Transverse colon (tissue), 4 donors: ENCODE data around the gene IFT22. TPM values are rescaled to one million over a fixed set of nuclear protein-coding genes. Genes with fewer than 3 reads are reported as not detected.
A peak's percentile ranks its signal among the peaks of the same experiment; 100 is the strongest.

ENCODE experiments used
- DNase-seq: peaks from one replicate; pipeline ENCODE4 v3.0.0-alpha.2; 2019
- H3K27ac ChIP-seq, 4 donors: fragments of 200-600 bp; sonication (generic); 2 replicates each; pipeline ENCODE4 v1.5.1; 2016 to 2018; ENCODE audit warnings: inconsistent platforms in 4 of 4
- H3K27me3 ChIP-seq: fragments of 200-600 bp; sonication (generic); 2 replicates; pipeline ENCODE4 v1.5.1; 2017; ENCODE audit warnings: inconsistent platforms
- H3K36me3 ChIP-seq, 4 donors: fragments of 200-600 bp; sonication (generic); 2 replicates each; pipeline ENCODE4 v1.5.1; 2017 to 2019; ENCODE audit warnings: inconsistent platforms in 4 of 4
- H3K4me1 ChIP-seq, 4 donors: fragments of 200-600 bp; sonication (generic); 2 replicates each; pipeline ENCODE4 v1.5.1; 2017 to 2020; ENCODE audit warnings: inconsistent platforms in 4 of 4
- H3K4me3 ChIP-seq, 4 donors: fragments of 200-600 bp; sonication (generic); 1 replicate in 1 of 4; 2 replicates in 3 of 4; pipeline versions ENCODE4 v1.5.1 to v1.6.1; 2017 to 2019; ENCODE audit warnings: inconsistent platforms in 4 of 4
- H3K9me3 ChIP-seq, 2 donors: fragments of 200-600 bp; sonication (generic); 2 replicates each; pipeline ENCODE4 v1.5.1; 2017 to 2019; ENCODE audit warnings: inconsistent platforms in 2 of 2
- CTCF ChIP-seq, 5 experiments: fragments of 200-600 bp in 3 of 5; fragments of 450-650 bp in 2 of 5; sonication (generic) in 3 of 5; IDR thresholded peaks; 1 replicate in 2 of 5; 2 replicates in 3 of 5; pipeline ENCODE4 v1.5.1; 2016 to 2017; ENCODE audit warnings: antibody characterized with exemption in 5 of 5, inconsistent platforms in 3 of 5, mild to moderate bottlenecking in 2 of 5, moderate library complexity in 1 of 5
- EP300 ChIP-seq: sonication (generic); formaldehyde crosslinking; IDR thresholded peaks from one replicate; pipeline ENCODE4 v1.6.1; 2017; ENCODE audit warnings: antibody characterized with exemption, low read depth
- POLR2A ChIP-seq: fragments of 450-650 bp; IDR thresholded peaks from one replicate; pipeline ENCODE4 v1.6.1; 2016; ENCODE audit warnings: antibody characterized with exemption, mild to moderate bottlenecking, moderate library complexity
- POLR2AphosphoS5 ChIP-seq, 3 donors: sonication (generic); formaldehyde crosslinking; IDR thresholded peaks; one replicate each; pipeline ENCODE4 v1.6.1; 2016; ENCODE audit warnings: antibody characterized with exemption in 3 of 3
- WGBS, 2 donors: methylation state at CpG; one replicate each; pipeline ENCODE4 v1.1.5; 2018; ENCODE audit warnings: low coverage in 1 of 2; 5-methylcytosine and 5-hydroxymethylcytosine counted together
- in situ Hi-C, 4 donors: fragments of 200-750 bp; cut with MboI; loops; one replicate each; pipeline versions ENCODE4 v1.15.0 to v1.15.1; 2017; ENCODE audit warnings: low sequenced_read_pairs in 3 of 4, low pct_ligation_motif_present in 1 of 4, low pct_unique_long_range_greater_than_20kb in 1 of 4
- intact Hi-C: fragments of 100-400 bp; cut with DNase I; formaldehyde crosslinking; loops from one replicate; pipeline ENCODE4 v1.15.1; 2023; ENCODE audit warnings: low total_unique reads
- total RNA-seq, 4 donors: library from RNA; depleted of rRNA; stranded (reverse); fragments of >200 nt; gene quantifications; one replicate each; pipeline ENCODE4 v1.1.0, GENCODE V29; 2016

Gene IFT22
- total RNA-seq, 4 donors from 2014 or later, result 9.4 to 30.6 (median 11.3) TPM

GRCh38 chr7:101303102-101303701 lies 18.4 kb downstream of the IFT22 start:
- WGBS, 2 donors, result 51% methylated on average over 40 of the region's 40 CpGs; no CpG with 5 or more reads in 1 of the 2 donors
- no peak for DNase-seq
- Histone ChIP-seq H3K4me3 (peak overlapping the region in 1 of 4 donors; percentile 17), H3K36me3 (no peaks in the 10 kb centered on the region), H3K9me3 (peaks cover 0 to 13% of the 10 kb centered on the region in 2 donors), H3K4me1 (peaks cover 0 to 7% (median 3%) of the 10 kb centered on the region in 4 donors), H3K27me3 (peaks cover 100% of the 10 kb centered on the region), H3K27ac (no peak overlapping the region)
- in situ Hi-C loops (no loop called here), intact Hi-C loops (no loop called here)
- TF ChIP-seq POLR2AphosphoS5 (IDR thresholded peaks at IDR 0.05), result no peak
- TF ChIP-seq CTCF (IDR thresholded peaks at IDR 0.05), result no peak
- TF ChIP-seq EP300, result no peak
- TF ChIP-seq POLR2A, result no peak

GRCh38 chr7:101302641-101303101 lies 18.9 kb downstream of the IFT22 start:
- no peak for TF ChIP-seq POLR2AphosphoS5 (IDR thresholded peaks at IDR 0.05)
- no peak for TF ChIP-seq POLR2A
- no peak for TF ChIP-seq EP300
- no peak for TF ChIP-seq CTCF (IDR thresholded peaks at IDR 0.05)
- peaks cover 100% of the 10 kb centered on the region for H3K27me3 ChIP-seq
- intact Hi-C loops, result no loop called here
- DNase-seq, result no peak
- peaks cover 0 to 13% of the 10 kb centered on the region in 2 donors for H3K9me3 ChIP-seq
- no peaks in the 10 kb centered on the region for H3K36me3 ChIP-seq
- H3K4me3 ChIP-seq, result peak overlapping the region in 1 of 4 donors; percentile 17
- H3K4me1 ChIP-seq, result peaks cover 0 to 4% (median under 1%) of the 10 kb centered on the region in 4 donors
- in situ Hi-C loops, result no loop called here
- H3K27ac ChIP-seq, result no peak overlapping the region
- 34% methylated on average over 37 of the region's 37 CpGs; no CpG with 5 or more reads in 1 of the 2 donors for WGBS, 2 donors

GRCh38 chr7:101300465-101301376 lies 20.9 kb downstream of the IFT22 start:
- TF ChIP-seq POLR2AphosphoS5 (IDR thresholded peaks at IDR 0.05), result no peak
- TF ChIP-seq EP300, result no peak
- no peak for TF ChIP-seq POLR2A
- TF ChIP-seq CTCF (IDR thresholded peaks at IDR 0.05), result no peak
- no peaks in the 10 kb centered on the region for H3K36me3 ChIP-seq
- no peak overlapping the region for H3K27ac ChIP-seq
- intact Hi-C loops (no loop called here), in situ Hi-C loops (no loop called here)
- H3K27me3 ChIP-seq, result peaks cover 100% of the 10 kb centered on the region
- DNase-seq, result no peak
- peaks cover 0 to 4% (median 0%) of the 10 kb centered on the region in 4 donors for H3K4me1 ChIP-seq
- no peak overlapping the region for H3K4me3 ChIP-seq
- peaks cover 0 to 13% of the 10 kb centered on the region in 2 donors for H3K9me3 ChIP-seq
- 76 to 86% methylated on average over 8 to 16 of the region's 16 CpGs for WGBS, 2 donors
